AG09319 (cell line): Measurements from ENCODE around the gene TPSG1.

ENCODE experiments used
- DNase-seq: peaks from one replicate; pipeline ENCODE4 v3.0.0-alpha.2; 2010; ENCODE audit warnings: low read depth; ENCODE audit errors: extremely low read depth
- TF ChIP-seq, protein P1 (sequence below): IDR thresholded peaks from 2 replicates; pipeline ENCODE4 v1.5.1; 2011; ENCODE audit warnings: low read depth, mild to moderate bottlenecking, inconsistent platforms, low read length, moderate library complexity

Gene TPSG1

DNA sequence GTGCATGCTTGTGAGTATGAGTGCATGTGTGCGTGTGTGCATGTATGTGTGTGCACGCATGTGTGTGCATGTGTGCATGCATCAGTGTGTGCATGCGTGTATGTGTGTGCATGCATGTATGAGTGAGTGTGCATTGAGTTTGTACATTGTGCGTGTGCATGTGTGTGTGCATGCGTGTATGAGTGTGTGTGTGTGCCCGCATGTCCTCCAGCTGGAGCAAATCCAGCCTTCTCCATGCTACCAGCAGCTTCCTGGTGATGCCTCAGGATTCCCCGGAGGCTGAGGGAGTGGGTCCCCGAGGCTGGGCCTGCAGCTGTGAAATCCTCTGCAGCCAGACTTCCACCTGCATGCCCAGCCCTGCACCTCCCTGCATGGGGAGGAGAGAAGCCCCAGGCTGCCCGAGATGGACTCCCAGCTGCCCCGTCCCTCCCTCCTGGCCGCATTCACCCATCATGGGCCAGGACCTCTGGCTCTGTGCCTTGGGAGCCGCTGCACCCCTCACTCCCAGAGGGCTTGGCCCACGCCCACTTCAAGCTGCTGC, 40.1 kb upstream of the TPSG1 start:
- TF ChIP-seq, protein P1, sequence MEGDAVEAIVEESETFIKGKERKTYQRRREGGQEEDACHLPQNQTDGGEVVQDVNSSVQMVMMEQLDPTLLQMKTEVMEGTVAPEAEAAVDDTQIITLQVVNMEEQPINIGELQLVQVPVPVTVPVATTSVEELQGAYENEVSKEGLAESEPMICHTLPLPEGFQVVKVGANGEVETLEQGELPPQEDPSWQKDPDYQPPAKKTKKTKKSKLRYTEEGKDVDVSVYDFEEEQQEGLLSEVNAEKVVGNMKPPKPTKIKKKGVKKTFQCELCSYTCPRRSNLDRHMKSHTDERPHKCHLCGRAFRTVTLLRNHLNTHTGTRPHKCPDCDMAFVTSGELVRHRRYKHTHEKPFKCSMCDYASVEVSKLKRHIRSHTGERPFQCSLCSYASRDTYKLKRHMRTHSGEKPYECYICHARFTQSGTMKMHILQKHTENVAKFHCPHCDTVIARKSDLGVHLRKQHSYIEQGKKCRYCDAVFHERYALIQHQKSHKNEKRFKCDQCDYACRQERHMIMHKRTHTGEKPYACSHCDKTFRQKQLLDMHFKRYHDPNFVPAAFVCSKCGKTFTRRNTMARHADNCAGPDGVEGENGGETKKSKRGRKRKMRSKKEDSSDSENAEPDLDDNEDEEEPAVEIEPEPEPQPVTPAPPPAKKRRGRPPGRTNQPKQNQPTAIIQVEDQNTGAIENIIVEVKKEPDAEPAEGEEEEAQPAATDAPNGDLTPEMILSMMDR = no peak
- no peak for DNase-seq

DNA sequence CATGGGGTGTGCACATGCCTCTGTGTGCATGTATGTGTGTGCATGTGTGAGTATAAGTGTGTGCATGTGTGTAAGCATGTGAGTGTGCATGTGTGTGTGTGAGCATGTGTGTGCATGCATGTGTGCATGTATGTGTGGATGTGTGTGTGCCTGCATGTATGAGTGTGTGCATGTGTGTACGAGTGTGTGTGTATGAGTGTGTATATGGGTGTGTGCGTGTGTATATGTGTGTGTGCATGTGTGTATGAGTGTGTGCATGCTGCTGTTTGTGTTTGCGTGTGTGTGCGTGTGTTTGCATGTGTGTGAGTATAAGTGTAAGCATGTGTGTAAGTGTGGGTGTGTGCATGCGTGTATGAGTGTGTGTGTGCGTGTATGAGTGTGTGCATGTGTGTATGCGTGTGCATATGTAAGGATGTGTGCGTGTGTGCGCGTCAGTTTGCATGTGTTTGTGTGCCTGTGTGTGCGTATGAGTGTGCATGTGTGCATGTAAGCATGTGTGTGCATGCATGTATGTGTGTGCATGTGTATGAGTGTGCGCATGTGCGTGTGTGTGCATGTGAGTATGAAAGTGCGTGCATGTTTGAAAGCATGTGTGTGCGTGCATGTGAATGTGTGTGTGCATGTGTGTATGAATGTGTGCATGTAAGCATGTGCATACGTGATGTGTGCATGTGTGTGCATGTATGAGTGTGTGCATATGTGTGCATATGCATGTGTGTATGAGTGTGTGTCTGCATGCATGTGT, 39.4 kb upstream of the TPSG1 start:
- TF ChIP-seq, protein P1 = no peak
- no peak for DNase-seq

- TF ChIP-seq, protein P1 = no peak
- no peak for DNase-seq
These were observed 38.7 kb upstream of the TPSG1 start for GRCh38 chr16:1263591-1264344.

DNA sequence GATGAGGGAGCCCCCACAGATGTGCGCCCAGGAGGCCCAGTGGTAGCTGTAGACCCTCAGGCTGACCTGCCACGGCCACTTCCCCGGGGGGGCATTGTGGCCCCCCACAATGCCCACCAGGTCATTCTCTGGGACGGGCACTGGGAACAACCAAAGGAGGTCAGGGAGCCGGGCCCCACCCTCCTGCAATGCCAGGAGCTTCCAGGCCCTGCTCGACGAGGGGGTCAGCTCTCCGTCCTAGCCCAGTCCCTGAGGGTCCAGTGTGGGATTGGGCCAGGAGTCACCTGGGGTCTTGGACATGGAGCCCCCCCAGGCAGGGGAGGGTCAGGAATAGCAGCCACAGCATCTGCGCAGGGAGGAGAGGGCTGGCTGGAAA, 37.8 kb upstream of the TPSG1 start:
- TF ChIP-seq, protein P1 = no peak
- no peak for DNase-seq

GRCh38 chr16:1262210-1262845, 37.3 kb upstream of the TPSG1 start:
- no peak for DNase-seq
- TF ChIP-seq, protein P1 = no peak

GRCh38 chr16:1261131-1261892, 36.2 kb upstream of the TPSG1 start:
- TF ChIP-seq, protein P1 = no peak
- DNase-seq = no peak
